A549 (cell line): ENCODE results near the gene MYO3A.

Experiments
- CHD2 ChIP-seq: fragments of 150-350 bp; IDR thresholded peaks from 2 replicates; pipeline ENCODE4 v1.6.1; 2014; ENCODE audit warnings: low read length; ENCODE audit not compliant: partially characterized antibody
- EHMT2 ChIP-seq: fragments of 200-600 bp; sonication (generic); IDR thresholded peaks from 2 replicates; pipeline ENCODE4 v1.6.1; 2016; ENCODE audit warnings: antibody characterized with exemption, low read depth, mild to moderate bottlenecking, moderate library complexity
- FOXS1 ChIP-seq: fragments of 250-450 bp; sonication (Bioruptor Pico); IDR thresholded peaks from 2 replicates; pipeline ENCODE4 v1.5.0; 2020; ENCODE audit warnings: mild to moderate bottlenecking, moderate library complexity
- HMGXB4 ChIP-seq: fragments of 250-450 bp; sonication (Bioruptor Pico); IDR thresholded peaks from 2 replicates; pipeline ENCODE4 v1.5.0; 2021; ENCODE audit warnings: mild to moderate bottlenecking, moderate library complexity, borderline replicate concordance
- MAFK ChIP-seq: fragments of 450-650 bp; IDR thresholded peaks from 2 replicates; pipeline ENCODE4 v1.6.1; 2014; ENCODE audit not compliant: partially characterized antibody
- NFE2L2 ChIP-seq: fragments of 150-350 bp; conservative IDR thresholded peaks from 2 replicates; pipeline ENCODE4 v1.6.1; 2014; ENCODE audit warnings: low read length
- NR3C1 ChIP-seq: fragments of >200 bp; sonication (Bioruptor Twin); formaldehyde crosslinking; IDR thresholded peaks from 3 replicates; pipeline ENCODE4 v1.6.1; 2017
- PHF8 ChIP-seq: fragments of 200-600 bp; sonication (generic); IDR thresholded peaks from 2 replicates; pipeline ENCODE4 v1.6.1; 2016; ENCODE audit warnings: low read depth, mild to moderate bottlenecking, antibody characterized with exemption, moderate library complexity, borderline replicate concordance
- POLR2A ChIP-seq: IDR thresholded peaks from 2 replicates; pipeline ENCODE4 v1.6.1; 2012; ENCODE audit warnings: mild to moderate bottlenecking, low read length
- RAD21 ChIP-seq, 2 experiments: fragments of >200 bp in 1 of 2; sonication (Bioruptor Twin) in 1 of 2; formaldehyde crosslinking in 1 of 2; IDR thresholded peaks in 1 of 2; conservative IDR thresholded peaks in 1 of 2; 2 replicates in 1 of 2; 3 replicates in 1 of 2; pipeline ENCODE4 v1.6.1; 2012 to 2018; ENCODE audit warnings: inconsistent platforms in 1 of 2
- SMC3 ChIP-seq: fragments of >200 bp; sonication (Bioruptor Twin); formaldehyde crosslinking; IDR thresholded peaks from 3 replicates; pipeline ENCODE4 v1.6.1; 2018; ENCODE audit warnings: inconsistent platforms
- TF ChIP-seq, protein P1 (sequence below): fragments of 200-600 bp; sonication (generic); IDR thresholded peaks from 2 replicates; pipeline ENCODE4 v1.6.1; 2016; ENCODE audit warnings: antibody characterized with exemption, mild to moderate bottlenecking, moderate library complexity
- TF ChIP-seq, protein P2 (sequence below): fragments of >200 bp; sonication (Bioruptor Twin); formaldehyde crosslinking; IDR thresholded peaks from 3 replicates; pipeline ENCODE4 v1.5.1; 2016
- TF ChIP-seq, protein P3 (sequence below): fragments of 450-650 bp; IDR thresholded peaks from 2 replicates; pipeline ENCODE4 v1.6.1; 2014; ENCODE audit warnings: antibody characterized with exemption

DNA sequence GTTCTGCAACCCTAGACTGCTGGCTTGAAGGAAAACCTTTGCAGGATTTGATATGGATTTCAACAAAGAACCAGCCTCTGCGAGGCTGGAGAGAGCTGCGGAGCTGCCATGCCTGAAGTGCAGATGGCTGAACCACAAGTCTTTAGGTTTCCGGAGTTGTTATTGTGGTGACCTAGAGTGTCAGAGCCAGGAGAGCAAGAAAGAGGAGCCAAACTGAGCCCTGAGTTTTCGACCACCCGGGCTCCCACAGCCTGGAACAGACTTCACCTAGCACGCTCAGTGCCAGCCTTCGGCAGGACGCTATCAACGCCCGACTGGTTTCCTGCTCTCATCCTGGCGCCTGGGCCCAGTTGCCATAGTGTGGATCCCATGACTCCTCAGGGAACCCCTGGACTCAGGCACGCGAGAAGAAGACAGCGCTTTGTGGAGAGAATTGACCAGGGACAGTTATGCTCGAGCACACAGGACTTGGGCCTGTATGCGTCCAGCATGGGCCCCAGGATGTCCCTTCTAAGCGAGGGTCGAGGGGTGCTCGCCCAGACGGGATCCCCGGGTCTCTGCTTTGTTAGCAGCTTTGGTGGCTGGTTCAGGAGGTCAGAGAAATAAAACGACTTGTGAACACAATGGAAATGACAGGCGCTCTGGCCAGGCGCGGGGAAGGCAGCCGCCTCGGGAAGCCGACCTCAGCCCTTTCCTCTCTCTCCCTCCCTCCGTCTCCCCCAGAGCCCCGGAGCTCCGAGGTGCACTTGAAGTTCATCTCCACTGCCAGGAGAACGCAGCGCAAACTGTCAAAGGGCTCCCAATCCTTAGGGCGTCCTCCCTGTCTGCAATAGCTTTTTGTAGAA lies 280.7 kb downstream of the MYO3A start:
- TF ChIP-seq, protein P1, sequence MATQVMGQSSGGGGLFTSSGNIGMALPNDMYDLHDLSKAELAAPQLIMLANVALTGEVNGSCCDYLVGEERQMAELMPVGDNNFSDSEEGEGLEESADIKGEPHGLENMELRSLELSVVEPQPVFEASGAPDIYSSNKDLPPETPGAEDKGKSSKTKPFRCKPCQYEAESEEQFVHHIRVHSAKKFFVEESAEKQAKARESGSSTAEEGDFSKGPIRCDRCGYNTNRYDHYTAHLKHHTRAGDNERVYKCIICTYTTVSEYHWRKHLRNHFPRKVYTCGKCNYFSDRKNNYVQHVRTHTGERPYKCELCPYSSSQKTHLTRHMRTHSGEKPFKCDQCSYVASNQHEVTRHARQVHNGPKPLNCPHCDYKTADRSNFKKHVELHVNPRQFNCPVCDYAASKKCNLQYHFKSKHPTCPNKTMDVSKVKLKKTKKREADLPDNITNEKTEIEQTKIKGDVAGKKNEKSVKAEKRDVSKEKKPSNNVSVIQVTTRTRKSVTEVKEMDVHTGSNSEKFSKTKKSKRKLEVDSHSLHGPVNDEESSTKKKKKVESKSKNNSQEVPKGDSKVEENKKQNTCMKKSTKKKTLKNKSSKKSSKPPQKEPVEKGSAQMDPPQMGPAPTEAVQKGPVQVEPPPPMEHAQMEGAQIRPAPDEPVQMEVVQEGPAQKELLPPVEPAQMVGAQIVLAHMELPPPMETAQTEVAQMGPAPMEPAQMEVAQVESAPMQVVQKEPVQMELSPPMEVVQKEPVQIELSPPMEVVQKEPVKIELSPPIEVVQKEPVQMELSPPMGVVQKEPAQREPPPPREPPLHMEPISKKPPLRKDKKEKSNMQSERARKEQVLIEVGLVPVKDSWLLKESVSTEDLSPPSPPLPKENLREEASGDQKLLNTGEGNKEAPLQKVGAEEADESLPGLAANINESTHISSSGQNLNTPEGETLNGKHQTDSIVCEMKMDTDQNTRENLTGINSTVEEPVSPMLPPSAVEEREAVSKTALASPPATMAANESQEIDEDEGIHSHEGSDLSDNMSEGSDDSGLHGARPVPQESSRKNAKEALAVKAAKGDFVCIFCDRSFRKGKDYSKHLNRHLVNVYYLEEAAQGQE = no peak
- TF ChIP-seq, protein P2, sequence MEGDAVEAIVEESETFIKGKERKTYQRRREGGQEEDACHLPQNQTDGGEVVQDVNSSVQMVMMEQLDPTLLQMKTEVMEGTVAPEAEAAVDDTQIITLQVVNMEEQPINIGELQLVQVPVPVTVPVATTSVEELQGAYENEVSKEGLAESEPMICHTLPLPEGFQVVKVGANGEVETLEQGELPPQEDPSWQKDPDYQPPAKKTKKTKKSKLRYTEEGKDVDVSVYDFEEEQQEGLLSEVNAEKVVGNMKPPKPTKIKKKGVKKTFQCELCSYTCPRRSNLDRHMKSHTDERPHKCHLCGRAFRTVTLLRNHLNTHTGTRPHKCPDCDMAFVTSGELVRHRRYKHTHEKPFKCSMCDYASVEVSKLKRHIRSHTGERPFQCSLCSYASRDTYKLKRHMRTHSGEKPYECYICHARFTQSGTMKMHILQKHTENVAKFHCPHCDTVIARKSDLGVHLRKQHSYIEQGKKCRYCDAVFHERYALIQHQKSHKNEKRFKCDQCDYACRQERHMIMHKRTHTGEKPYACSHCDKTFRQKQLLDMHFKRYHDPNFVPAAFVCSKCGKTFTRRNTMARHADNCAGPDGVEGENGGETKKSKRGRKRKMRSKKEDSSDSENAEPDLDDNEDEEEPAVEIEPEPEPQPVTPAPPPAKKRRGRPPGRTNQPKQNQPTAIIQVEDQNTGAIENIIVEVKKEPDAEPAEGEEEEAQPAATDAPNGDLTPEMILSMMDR = no peak
- TF ChIP-seq NR3C1 = no peak
- no peak for TF ChIP-seq RAD21 (conservative IDR thresholded peaks at IDR 0.05 in 1 of 2, IDR thresholded peaks at IDR 0.05 in 1 of 2)
- TF ChIP-seq EHMT2 = no peak
- no peak for TF ChIP-seq NFE2L2
- no peak for TF ChIP-seq MAFK
- TF ChIP-seq HMGXB4 (CRISPR knock-in tag) = no peak
- TF ChIP-seq SMC3 = no peak
- no peak for TF ChIP-seq CHD2
- TF ChIP-seq POLR2A = no peak
- no peak for TF ChIP-seq FOXS1
- TF ChIP-seq PHF8 = no peak
- TF ChIP-seq, protein P3, sequence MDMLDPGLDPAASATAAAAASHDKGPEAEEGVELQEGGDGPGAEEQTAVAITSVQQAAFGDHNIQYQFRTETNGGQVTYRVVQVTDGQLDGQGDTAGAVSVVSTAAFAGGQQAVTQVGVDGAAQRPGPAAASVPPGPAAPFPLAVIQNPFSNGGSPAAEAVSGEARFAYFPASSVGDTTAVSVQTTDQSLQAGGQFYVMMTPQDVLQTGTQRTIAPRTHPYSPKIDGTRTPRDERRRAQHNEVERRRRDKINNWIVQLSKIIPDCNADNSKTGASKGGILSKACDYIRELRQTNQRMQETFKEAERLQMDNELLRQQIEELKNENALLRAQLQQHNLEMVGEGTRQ = no peak
